Neutrophil (primary cell): ENCODE data around the gene SCFD2.
"Not testable (repeated sequence)": the region's sequence is repeated elsewhere in the genome, so short reads cannot be mapped to it uniquely, and the experiment has no call there.

Experiments used
- H3K27ac ChIP-seq: fragments of 200-600 bp; sonication (generic); 2 replicates; pipeline ENCODE4 v1.5.1; 2016; ENCODE audit warnings: mild to moderate bottlenecking, moderate library complexity
- H3K27me3 ChIP-seq: fragments of 200-600 bp; sonication (generic); 2 replicates; pipeline ENCODE4 v1.6.0; 2016; ENCODE audit warnings: mild to moderate bottlenecking
- H3K36me3 ChIP-seq: fragments of 200-600 bp; sonication (generic); 2 replicates; pipeline ENCODE4 v1.5.1; 2017
- H3K4me1 ChIP-seq, 2 experiments: fragments of 200-600 bp in 1 of 2; sonication (generic) in 1 of 2; 1 replicate in 1 of 2; 2 replicates in 1 of 2; pipeline versions ENCODE4 v1.5.1 to v1.6.1; 2013 to 2016; ENCODE audit warnings: low read depth in 1 of 2, low read length in 1 of 2, mild to moderate bottlenecking in 1 of 2, moderate library complexity in 1 of 2; ENCODE audit not compliant: control insufficient read depth in 1 of 2, insufficient read depth in 1 of 2
- H3K4me3 ChIP-seq, 2 experiments: fragments of 200-600 bp in 1 of 2; sonication (generic) in 1 of 2; 1 replicate in 1 of 2; 2 replicates in 1 of 2; pipeline ENCODE4 v1.5.1; 2013 to 2016; ENCODE audit warnings: low read depth in 1 of 2, low read length in 1 of 2, mild to moderate bottlenecking in 1 of 2, moderate library complexity in 1 of 2
- H3K9me3 ChIP-seq: fragments of 200-600 bp; sonication (generic); 2 replicates; pipeline ENCODE4 v1.5.1; 2016
- CTCF ChIP-seq: fragments of 200-600 bp; sonication (generic); IDR thresholded peaks from 2 replicates; pipeline ENCODE4 v1.5.1; 2016; ENCODE audit warnings: antibody characterized with exemption

SCFD2 gene

GRCh38 chr4:53306729-53307128 lies 59.1 kb downstream of the SCFD2 start:
- no peaks in the 10 kb centered on the region for H3K27me3 ChIP-seq
- no peak overlapping the region for H3K4me3 ChIP-seq
- no peak for TF ChIP-seq CTCF
- H3K36me3 ChIP-seq: no peaks in the 10 kb centered on the region
- H3K9me3 ChIP-seq: no peaks in the 10 kb centered on the region
- no peaks in the 10 kb centered on the region for H3K4me1 ChIP-seq
- no peak overlapping the region for H3K27ac ChIP-seq

- not testable (repeated sequence) for H3K27me3 ChIP-seq, H3K27ac ChIP-seq, H3K36me3 ChIP-seq, H3K9me3 ChIP-seq, H3K4me1 ChIP-seq, H3K4me3 ChIP-seq
Measured at GRCh38 chr4:53292209-53292608, 73.7 kb downstream of the SCFD2 start.

- H3K27me3 ChIP-seq: no peaks in the 10 kb centered on the region
- H3K36me3 ChIP-seq: no peaks in the 10 kb centered on the region
- no peak overlapping the region for H3K27ac ChIP-seq
- no peaks in the 10 kb centered on the region for H3K9me3 ChIP-seq
- H3K4me1 ChIP-seq: no peaks in the 10 kb centered on the region
- TF ChIP-seq CTCF: no peak
- H3K4me3 ChIP-seq: no peak overlapping the region
Measured at GRCh38 chr4:53281438-53281837, 84.4 kb downstream of the SCFD2 start.

- no peaks in the 10 kb centered on the region for H3K4me1 ChIP-seq
- H3K27me3 ChIP-seq: no peaks in the 10 kb centered on the region
- no peak overlapping the region for H3K27ac ChIP-seq
- H3K4me3 ChIP-seq: no peak overlapping the region
- no peaks in the 10 kb centered on the region for H3K36me3 ChIP-seq
- TF ChIP-seq CTCF: no peak
- no peaks in the 10 kb centered on the region for H3K9me3 ChIP-seq
Measured at GRCh38 chr4:53280846-53281245, 85.0 kb downstream of the SCFD2 start.

GRCh38 chr4:53274609-53275268 lies 91.1 kb downstream of the SCFD2 start:
- no peaks in the 10 kb centered on the region for H3K36me3 ChIP-seq
- no peaks in the 10 kb centered on the region for H3K4me1 ChIP-seq
- H3K4me3 ChIP-seq: no peak overlapping the region
- H3K27me3 ChIP-seq: no peaks in the 10 kb centered on the region
- no peaks in the 10 kb centered on the region for H3K9me3 ChIP-seq
- TF ChIP-seq CTCF: no peak
- no peak overlapping the region for H3K27ac ChIP-seq

GRCh38 chr4:53273726-53274125 lies 92.1 kb downstream of the SCFD2 start:
- Histone ChIP-seq H3K36me3 (no peaks in the 10 kb centered on the region), H3K27me3 (no peaks in the 10 kb centered on the region), H3K27ac (no peak overlapping the region), H3K4me3 (no peak overlapping the region), H3K9me3 (no peaks in the 10 kb centered on the region), H3K4me1 (no peaks in the 10 kb centered on the region)
- TF ChIP-seq CTCF: no peak
